Hindlimb muscle (tissue), 1 donor: ENCODE data around the gene ADM2. TPM values are rescaled to one million over a fixed set of nuclear protein-coding genes. Genes with fewer than 3 reads are reported as not detected.
"Not testable (repeated sequence)": the region's sequence is repeated elsewhere in the genome, so short reads cannot be mapped to it uniquely, and the experiment has no call there.

ENCODE experiments used
- DNase-seq: peaks from one replicate; pipeline ENCODE4 v3.0.0-alpha.2; 2013
- polyA plus RNA-seq: library from polyadenylated mRNA; unstranded; fragments of 120-200 nt; gene quantifications from one replicate; pipeline ENCODE4 v1.2.1, GENCODE V29; 2013; ENCODE audit not compliant: insufficient read length

Gene ADM2
- polyA plus RNA-seq, 1 donor = 0.26 TPM

DNA sequence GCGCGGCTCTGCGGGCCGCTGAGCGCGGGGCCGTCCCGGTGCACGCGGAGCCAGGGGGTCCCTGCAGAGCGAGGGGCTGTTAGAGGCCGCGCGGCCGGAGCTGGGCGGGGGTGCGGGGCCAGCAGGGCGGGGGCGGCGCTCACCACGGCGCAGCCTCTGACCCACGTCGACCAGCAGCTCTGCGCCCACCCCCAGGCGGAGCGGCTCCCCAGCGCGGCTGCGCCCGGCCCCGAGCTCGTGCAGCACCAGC, 44.4 kb downstream of the ADM2 start:
- DNase-seq = peak; percentile 86

DNA sequence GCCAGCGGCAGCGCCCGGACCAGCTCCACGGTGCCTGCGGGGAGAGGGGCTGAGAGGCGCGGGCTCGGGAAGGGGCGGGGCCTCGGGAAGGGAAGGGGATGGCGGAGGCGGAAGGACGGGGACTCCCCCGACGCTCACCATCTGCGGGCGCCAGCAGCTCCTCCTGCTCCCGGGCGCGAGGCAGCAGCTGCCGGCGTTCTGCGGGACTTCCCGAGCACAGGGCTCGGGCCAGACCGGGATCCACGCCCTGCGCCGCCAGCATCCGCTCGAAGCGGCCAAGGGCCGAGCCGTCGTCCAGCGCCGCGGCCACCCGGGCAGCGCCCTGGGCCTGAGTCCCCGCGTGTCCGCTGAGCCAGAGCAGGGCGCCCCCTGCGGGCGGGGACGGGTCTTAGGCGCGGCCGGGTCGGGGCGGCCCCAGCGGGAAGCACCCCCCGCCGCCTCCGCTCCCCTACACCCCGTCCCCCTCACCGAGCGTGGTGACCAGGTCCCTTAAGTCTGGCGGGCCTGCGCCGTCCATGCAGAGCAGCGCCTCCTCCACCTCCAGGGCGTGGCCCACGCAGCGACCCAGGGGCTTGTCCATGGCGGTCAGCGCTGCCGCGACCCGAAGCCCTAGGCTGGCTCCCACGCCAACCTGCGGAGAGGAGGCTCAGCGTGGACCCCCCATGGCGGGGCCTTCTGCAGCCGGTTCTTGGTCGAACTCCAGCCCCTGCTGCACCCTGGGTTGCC, 44.9 kb downstream of the ADM2 start:
- DNase-seq = no peak

DNA sequence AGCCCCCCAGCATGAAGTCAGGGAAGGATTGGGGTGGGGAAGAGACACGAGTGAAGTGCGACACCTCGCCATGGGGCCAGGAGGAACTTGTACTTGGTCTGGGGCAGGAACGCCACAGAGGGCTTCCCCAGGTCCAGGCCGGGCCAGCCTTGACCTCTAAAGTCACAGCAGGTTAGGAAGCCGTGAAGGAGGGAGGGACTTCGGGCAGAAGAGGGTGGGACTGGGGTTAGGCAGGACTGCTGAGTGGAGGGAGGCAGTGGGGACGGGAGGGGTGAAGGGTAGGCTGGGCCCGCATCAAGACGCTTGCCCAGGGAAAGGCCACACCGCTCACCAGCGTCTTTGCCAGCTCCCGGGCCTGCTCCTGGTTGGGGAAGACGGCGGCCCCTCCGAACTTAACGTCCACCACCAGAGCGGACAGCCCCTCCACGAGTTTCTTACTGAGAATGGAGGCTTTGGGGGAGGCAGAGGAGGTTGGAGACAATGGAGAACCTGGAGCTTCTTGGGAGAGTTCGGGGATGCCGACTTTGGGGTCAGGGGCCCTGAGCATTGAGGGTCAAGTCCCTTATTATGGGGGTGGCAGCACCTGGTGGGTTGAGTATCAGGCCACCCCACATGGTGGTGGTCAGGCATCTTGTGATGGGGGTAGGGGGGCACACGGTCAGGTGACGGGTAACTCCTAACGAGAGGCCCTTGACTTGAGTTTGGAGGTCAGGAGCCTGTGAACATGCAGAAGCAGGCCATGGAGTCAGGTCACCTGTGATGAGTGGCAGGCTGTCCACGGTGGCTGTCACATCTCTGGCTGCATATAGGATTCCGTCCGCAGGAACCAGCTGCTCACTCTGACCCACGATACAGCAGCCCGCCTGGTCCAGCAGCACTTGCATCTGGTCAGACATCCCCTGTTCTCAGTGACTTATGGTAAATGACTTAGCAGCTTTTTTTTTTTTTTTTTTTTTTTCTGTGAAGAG, 45.8 kb downstream of the ADM2 start:
- DNase-seq = no peak

DNA sequence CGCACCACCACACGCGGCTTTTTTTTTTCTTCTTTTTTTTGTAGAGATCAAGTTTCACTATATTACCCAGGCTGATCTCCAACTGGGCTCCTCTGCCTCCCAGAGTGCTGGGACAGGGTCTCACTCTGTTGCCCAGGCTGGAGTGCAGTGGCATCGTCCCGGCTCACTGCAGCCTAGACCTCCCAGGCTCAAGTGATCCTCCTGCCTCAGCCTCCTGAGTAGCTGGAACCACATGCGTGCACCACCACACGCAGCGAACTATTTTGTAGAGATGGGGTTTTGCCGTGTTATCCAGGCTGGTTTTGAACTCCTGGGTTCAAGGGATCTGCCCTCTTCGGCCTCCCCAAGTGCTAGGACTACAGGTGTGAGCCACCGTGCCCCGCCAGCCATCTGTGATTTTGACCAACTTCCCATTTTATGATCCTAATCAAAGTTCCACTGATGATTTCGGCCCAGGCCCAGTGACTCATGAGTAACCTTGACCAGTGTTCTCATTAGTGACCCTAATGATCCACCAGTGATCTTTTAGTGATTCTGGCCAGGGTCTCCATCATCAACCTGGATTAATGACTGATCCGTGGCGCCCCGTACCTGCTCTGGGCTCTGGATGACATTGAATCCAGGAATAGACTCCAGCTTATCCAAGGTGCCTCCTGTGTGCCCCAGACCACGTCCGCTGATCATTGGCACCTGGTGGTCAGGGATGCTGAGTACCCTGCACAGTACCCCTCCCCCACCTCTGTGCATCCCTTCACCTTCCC, 46.8 kb downstream of the ADM2 start:
- no peak for DNase-seq

DNA sequence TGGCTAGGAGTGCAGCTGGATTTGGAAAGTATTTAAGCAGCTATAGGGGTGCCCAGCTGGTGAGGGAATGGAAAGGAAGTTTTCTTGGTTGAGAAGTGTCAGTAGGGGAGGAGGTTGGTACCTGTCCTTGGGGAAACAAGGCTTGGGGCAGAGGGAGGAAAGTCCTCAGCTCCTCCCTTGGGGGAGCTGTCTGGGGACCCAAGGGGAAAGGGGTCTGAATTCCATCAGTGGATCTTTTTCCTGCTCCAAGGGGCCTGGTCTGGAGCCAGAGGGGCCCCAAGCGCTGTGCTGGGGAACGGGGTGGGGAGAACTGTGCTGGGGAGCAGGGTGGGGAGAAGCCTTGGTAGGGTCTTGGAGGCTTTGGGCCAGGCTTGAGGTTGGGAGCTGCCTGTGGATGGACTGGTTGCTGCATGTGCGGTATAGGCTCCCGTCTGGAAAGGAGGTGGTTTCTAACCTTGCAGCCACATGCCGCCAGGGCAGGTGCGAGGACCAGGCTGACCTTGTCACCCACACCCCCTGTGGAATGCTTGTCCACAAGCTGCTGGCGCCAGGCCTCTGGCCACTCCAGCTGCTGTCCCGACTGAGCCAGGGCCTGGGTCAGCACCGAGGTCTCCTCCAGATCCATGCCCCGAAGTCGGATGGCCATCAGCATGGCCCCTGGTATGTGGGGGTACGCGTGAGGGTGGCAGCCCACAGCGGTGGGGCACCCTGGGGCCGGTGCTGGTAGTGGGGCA, 47.5 kb downstream of the ADM2 start:
- no peak for DNase-seq

DNA sequence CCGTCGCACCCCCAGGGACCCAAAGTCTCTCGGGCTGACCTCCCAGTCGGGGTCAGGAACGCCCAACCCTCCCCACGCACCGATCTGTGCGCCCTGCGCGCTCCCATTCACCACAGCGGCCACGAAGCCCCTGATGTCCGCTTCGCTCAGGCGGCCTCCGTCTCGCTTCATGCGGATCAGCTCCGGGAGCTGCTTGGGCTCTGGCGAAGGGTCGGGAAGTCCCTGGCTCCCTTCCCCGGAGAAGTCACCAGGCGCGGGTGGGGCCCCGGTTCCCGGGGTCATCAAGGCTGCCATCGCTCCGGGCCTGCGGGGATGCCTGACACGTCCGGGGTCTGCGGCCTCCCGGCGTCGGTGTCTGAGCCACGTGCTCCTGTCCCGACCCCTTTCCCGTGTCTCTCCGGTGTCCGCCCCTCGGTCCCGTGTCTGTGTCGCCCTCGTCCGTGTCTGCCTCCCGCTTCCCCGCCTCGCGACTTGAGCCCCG, 48.1 kb downstream of the ADM2 start:
- no peak for DNase-seq

DNA sequence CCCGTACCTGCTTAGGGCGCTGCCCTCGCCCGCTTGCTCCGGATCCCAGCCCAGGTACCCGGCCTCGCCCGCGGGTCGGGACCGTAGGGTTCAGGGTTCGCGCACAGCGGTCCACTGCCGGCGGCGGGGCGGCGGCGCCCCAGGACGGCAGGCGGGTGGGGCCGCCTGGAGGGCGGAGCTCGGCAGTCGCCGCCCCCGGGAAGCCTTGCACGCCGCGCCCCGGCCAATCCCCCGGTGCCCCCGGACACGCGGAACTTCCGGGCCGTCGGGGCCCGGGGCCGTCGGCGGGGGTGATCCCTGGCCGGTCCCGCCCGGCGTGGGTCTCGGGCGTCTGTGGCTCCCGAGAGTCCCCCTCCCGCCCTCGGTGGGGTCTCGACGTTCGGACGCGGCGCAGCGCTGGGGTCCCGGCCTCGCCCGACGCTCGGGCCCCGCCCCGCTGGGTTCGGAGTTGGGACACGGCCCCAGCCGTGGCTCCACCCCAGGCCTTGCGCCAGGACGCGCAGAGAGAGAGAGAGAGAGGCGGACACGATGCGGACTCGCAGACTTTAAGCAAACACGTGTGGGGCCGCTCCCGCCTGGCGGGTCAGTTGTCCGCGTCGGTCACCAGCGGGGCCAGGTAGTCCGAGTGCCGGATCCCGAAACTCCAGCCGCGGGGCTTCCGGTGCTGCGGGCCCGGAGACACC, 48.7 kb downstream of the ADM2 start, which contains the start of gene TYMP:
TYMP (minus strand) TSS at position 116 of the 683 bp plus-strand sequence. CDS start 303 bp downstream, outside the sequence.
- DNase-seq = peak; percentile 75

DNA sequence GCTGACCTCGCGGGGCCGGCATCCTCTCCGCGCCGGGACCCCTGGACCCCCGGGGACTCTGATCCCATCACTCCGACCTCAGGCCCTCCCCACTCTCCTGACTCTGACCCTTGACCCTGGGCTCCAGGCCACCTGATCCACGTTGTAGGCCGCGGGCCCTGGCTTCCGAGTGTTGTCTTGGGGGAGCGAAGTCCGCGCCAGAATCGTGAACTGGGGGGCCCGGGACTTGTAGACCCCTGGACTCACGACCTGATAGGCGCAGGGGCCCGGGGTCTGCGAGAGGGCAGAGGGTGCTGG, 49.2 kb downstream of the ADM2 start:
- no peak for DNase-seq

DNA sequence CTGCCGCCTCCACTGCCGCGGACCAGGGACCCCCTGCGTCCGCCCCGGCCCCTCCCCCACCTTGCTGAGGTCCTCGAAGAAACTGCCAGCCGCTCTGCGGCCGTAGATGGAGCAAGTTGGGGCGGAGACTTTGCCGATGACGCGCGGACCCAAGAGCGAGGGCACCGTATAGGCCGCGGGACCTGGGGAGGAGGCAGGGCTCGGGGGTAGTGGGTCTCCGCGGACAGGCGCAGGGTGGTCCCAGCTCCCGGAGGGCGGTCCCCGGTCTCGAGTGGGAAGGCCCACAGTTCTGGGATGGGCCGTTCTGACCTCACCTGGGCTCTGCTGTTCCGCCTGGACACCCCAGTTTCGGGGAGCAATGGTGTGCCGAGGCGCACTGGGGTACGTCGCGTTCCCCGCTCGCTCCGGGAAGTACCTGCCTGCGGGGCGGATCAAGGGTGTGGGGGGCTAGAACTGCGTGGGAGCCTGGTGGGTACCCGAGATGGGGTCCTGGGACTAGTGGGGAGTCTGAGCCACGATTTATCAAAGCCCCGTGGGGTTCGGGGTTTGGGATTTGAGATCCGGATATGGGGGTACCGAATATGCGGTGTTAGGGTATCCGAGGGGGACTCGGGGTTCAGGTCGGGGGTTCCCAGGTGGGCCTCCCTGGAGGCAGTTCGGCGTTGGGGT, 49.7 kb downstream of the ADM2 start:
- DNase-seq = peak; percentile 73

DNA sequence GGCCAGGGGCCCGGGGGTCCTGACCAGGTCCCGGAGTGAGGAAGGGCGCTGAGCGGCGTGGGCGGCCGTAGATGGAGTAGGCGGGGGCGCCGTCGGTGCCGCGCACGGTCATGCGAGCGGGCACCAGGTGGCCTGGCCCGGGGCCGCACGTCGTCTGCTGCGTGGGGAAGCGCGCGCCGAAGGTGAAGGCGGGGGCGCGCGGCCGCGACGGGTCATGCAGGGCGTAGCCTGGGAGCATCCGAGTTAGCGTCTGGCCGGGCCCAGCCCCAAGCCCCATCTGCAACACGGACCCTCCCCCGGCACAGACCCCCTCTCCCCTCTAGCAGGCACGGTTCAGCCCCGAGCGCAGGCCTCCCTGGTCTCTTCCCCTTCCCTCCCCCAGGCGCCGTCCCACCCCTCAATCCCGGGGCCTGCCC, 50.2 kb downstream of the ADM2 start:
- DNase-seq = peak; percentile 29

DNA sequence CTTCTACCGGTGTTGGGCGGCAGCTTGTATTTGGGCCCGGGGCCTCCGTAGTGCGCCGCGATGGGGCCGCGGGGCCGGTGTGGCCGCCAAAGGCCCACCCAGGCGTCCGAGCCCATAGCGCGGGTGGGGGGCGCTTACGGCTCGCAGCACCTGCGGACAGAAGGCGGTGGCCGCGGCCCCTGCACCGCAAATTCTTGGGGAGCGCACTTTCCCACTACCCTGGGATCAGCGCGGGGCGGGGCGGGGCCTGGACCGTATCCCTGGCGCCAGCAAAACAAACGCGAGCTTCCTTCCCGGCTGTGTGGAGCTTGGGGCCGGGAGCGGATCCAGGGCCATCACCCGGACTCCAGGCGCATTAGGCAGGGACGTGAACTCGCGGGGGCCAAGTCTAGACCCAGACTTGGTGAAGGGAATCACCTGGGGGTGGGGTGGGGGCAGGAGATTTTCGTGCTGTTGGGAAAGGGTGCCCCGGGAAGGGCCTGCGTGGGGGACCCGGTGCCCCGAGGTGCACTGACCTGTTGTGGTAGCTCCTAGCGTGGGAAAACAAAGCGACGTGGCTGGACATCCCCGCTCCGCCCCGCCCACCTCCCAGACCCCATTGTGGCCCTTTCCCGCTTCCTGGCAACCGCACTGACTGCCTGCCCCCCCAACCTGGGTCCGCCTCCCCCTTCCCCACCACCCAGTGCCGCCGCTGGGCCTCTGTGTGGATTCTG, 50.8 kb downstream of the ADM2 start:
- DNase-seq = peak; percentile 63

DNA sequence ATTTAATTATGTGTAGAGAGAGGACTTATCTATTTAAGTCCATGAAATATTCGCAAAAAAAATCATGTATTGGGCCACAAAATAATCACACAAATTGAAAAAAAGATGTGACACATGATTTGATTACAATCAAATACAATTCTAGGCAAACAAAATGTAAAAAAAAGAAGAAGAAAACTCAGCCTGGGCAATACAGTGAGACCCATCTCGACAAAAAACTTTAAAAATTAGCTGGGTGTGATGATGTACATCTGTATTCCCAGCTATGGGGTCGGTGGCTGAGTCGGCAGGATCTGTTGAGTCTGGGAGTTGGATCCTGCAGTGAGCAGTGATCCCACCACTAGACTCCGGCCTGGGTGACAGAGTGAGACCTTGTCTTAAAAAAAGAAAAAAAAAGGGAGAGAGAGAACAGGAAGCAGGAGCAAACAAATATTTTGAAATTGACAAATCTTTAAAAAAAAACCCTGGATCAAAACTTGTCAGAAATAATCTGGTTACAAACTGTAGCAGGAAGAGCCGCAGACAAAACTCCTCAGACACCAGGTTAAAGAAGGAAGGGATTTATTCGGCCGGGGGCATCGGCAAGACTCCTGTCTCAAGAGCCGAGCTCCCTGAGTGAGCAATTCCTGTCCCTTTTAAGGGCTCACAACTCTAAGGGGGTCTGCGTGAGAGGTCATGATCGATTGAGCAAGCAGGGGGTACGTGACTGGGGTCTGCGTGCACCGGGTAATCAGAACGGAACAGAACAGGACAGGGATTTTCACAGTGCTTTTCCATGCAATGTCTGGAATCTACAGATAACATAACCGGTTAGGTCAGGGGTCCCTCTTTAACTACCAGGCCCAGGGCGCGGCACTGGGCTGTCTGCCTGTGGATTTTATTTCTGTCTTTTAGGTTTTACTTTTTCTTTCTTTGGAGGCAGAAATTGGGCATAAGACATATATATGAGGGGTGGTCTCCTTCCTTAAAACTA, 51.8 kb downstream of the ADM2 start:
- no peak for DNase-seq

DNA sequence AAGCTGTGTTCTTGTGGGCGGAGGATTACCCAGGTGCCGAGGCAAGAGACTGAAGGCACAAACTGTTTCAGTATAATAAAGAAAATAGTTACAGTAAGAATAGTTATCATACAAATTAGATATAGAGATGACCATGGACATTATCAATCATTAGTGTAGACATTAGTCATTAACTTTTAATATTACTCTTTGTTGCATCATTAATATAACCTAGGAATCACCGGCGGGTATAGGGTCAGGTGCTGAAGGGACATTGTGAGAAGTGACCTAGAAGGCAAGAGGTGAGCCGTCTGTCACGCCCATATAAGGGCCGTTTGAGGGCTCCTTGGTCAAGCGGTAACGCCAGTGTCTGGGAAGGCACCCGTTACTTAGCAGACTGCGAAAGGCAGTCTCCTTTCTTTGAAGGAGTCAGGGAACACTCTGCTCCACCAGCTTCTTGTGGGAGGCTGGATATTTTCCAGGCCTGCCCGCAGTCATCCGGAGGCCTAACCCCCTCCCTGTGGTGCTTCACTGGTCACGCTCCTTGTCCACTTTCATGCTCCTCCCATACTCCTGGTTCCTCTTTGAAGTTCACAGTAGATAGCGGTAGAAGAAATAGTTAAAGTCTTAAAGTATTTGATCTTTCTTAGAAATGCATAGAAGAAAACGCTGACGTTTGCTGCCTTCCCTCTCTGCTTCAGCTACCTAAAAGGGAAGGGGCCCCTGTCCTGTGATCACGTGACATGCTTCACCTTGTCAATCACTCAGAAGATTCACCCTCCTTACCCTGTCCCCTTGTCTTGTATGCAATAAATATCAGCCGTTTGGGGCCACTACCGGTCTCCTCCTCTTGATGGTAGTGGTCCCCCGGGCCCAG, 52.7 kb downstream of the ADM2 start:
- not testable (repeated sequence) for DNase-seq

DNA sequence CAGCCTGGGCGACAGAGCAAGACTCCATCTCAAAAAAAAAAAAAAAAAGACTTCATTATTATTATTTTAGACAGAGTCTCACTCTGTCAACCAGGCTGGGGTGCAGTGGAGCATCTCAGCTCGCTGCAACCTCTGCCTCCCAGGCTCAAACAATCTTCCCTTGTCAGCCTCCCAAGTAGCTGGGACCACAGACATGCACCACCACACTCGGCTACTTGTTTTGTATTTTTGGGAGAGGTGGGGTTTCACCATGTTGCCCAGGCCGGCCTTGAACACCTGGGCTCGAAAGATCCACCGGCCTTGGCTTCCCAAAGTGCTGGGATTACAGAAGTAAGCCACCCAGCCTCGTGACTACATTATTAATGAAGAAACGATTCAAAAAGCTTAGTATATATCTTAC, 53.8 kb downstream of the ADM2 start:
- DNase-seq = no peak
